HCT116 (cell line): Measurements from ENCODE around the gene TMEM94. TPM values are rescaled to one million over a fixed set of nuclear protein-coding genes. Genes with fewer than 3 reads are reported as not detected.

ENCODE experiments used
- ATAC-seq: fragments of 200-7000 bp; cut with Tn5 transposase; 2 replicates; pipeline ENCODE4 v1.9.1; 2020; ENCODE audit warnings: mild to moderate bottlenecking, moderate library complexity
- BruUV-seq: library from RNA; stranded (reverse); fragments of 400-500 nt; replicated peaks from 2 replicates; lab custom pipeline; 2021; lab: Mats Ljungman, UMichigan
- CTCF ChIA-PET: fragments of 300-600 bp; sonication (Branson Sonifier 250); formaldehyde crosslinking; loops from one replicate; lab custom pipeline; 2021; ENCODE audit warnings: antibody characterized with exemption; lab: Charles Lee
- POLR2A ChIA-PET: fragments of 300-600, 350-600 bp; sonication (Branson Sonifier 250); formaldehyde crosslinking; loops from one replicate; lab custom pipeline; 2021; ENCODE audit warnings: antibody characterized with exemption; lab: Charles Lee
- RAD21 ChIA-PET, 2 experiments: fragments of 300-600 bp; sonication (Branson Sonifier 250); formaldehyde crosslinking; loops; one replicate each; lab custom pipeline; 2023; ENCODE audit warnings: low total read pairs in 2 of 2; ENCODE audit not compliant: uncharacterized antibody in 2 of 2, unreplicated experiment in 2 of 2, low non-redundant PET in 1 of 2; lab: Charles Lee
- DNase-seq: peaks from one replicate; pipeline ENCODE4 v3.0.0-alpha.2; 2010; ENCODE audit warnings: low read depth, low spot score
- H2AFZ ChIP-seq: fragments of 200-600 bp; shearing (Covaris generic), sonication (generic); 2 replicates; pipeline ENCODE4 v1.6.1; 2017; ENCODE audit warnings: low read depth, mixed run types, mixed read lengths, antibody characterized with exemption, low read length; ENCODE audit not compliant: poor library complexity, severe bottlenecking
- H3K27ac ChIP-seq: 2 replicates; pipeline ENCODE4 v1.5.1; 2012; ENCODE audit warnings: low read depth, low read length
- H3K27me3 ChIP-seq: fragments of 200-600 bp; sonication (generic); 2 replicates; pipeline ENCODE4 v1.6.1; 2016; ENCODE audit warnings: mixed run types, low read length, mixed read lengths; ENCODE audit not compliant: insufficient read depth
- H3K36me3 ChIP-seq, 2 experiments: fragments of 200-500 bp in 1 of 2; fragments of 200-600 bp in 1 of 2; sonication (Bioruptor generic) in 1 of 2; sonication (generic) in 1 of 2; 2 replicates each; pipeline versions ENCODE4 v1.5.1 to v1.6.1; 2014 to 2016; ENCODE audit warnings: low read length in 2 of 2, inconsistent platforms in 1 of 2, mixed read lengths in 1 of 2, mixed run types in 1 of 2; ENCODE audit not compliant: insufficient read depth in 2 of 2, control insufficient read depth in 1 of 2
- H3K4me1 ChIP-seq, 2 experiments: fragments of 200-600 bp in 1 of 2; sonication (generic) in 1 of 2; 2 replicates each; pipeline versions ENCODE4 v1.5.1 to v1.6.1; 2012 to 2017; ENCODE audit warnings: low read length in 2 of 2, inconsistent platforms in 1 of 2, mild to moderate bottlenecking in 1 of 2, mixed read lengths in 1 of 2, mixed run types in 1 of 2, moderate library complexity in 1 of 2; ENCODE audit not compliant: insufficient read depth in 2 of 2, control insufficient read depth in 1 of 2
- H3K4me2 ChIP-seq: fragments of 200-600 bp; sonication (generic); 2 replicates; pipeline ENCODE4 v1.6.1; 2017; ENCODE audit warnings: mixed run types, low read length, mixed read lengths
- H3K4me3 ChIP-seq, 2 experiments: fragments of 200-600 bp in 1 of 2; sonication (generic) in 1 of 2; replicated peaks in 1 of 2; 2 replicates each; pipeline ENCODE4 v1.5.1; 2011 to 2016; ENCODE audit warnings: low read length in 2 of 2, control low read depth in 1 of 2, low read depth in 1 of 2, mild to moderate bottlenecking in 1 of 2, mixed read lengths in 1 of 2, mixed run types in 1 of 2
- H3K79me2 ChIP-seq: fragments of 200-600 bp; sonication (generic); 2 replicates; pipeline ENCODE4 v1.6.1; 2017; ENCODE audit warnings: mild to moderate bottlenecking, mixed run types, low read length, moderate library complexity, mixed read lengths; ENCODE audit not compliant: insufficient read depth
- H3K9ac ChIP-seq: fragments of 200-600 bp; sonication (generic); 2 replicates; pipeline ENCODE4 v1.6.1; 2016; ENCODE audit warnings: low read length, mixed read lengths
- H3K9me2 ChIP-seq: fragments of 200-600 bp; sonication (generic), shearing (Covaris generic); 2 replicates; pipeline ENCODE4 v1.6.1; 2017; ENCODE audit warnings: mixed run types, mild to moderate bottlenecking, moderate library complexity; ENCODE audit not compliant: insufficient read depth
- H3K9me3 ChIP-seq, 2 experiments: fragments of 200-500 bp in 1 of 2; fragments of 200-600 bp in 1 of 2; sonication (Bioruptor generic) in 1 of 2; sonication (generic) in 1 of 2; 2 replicates each; pipeline ENCODE4 v1.6.1; 2014 to 2017; ENCODE audit warnings: low read length in 2 of 2, mixed read lengths in 2 of 2, inconsistent platforms in 1 of 2, low read depth in 1 of 2, mild to moderate bottlenecking in 1 of 2, mixed run types in 1 of 2, moderate library complexity in 1 of 2; ENCODE audit not compliant: control insufficient read depth in 1 of 2, insufficient read depth in 1 of 2
- H4K20me1 ChIP-seq: fragments of 200-600 bp; sonication (generic), shearing (Covaris generic); 2 replicates; pipeline ENCODE4 v1.6.1; 2017; ENCODE audit warnings: mixed run types, mild to moderate bottlenecking, moderate library complexity; ENCODE audit not compliant: insufficient read depth
- CBX3 ChIP-seq: IDR thresholded peaks from 2 replicates; pipeline ENCODE4 v1.6.1; 2012; ENCODE audit warnings: low read depth
- ELF1 ChIP-seq: IDR thresholded peaks from 2 replicates; pipeline ENCODE4 v1.6.1; 2012; ENCODE audit warnings: low read depth, borderline replicate concordance
- EZH2 ChIP-seq: fragments of 200-600 bp; sonication (generic); IDR thresholded peaks from 2 replicates; pipeline ENCODE4 v1.6.1; 2017; ENCODE audit warnings: antibody characterized with exemption, mixed run types
- JUND ChIP-seq: IDR thresholded peaks from 2 replicates; pipeline ENCODE4 v1.6.1; 2012
- POLR2A ChIP-seq: IDR thresholded peaks from 2 replicates; pipeline ENCODE4 v1.7.0; 2011; ENCODE audit warnings: borderline replicate concordance; ENCODE audit not compliant: insufficient read depth, insufficient read length; ENCODE audit errors: extremely low read depth
- SP1 ChIP-seq: IDR thresholded peaks from 2 replicates; pipeline ENCODE4 v1.6.1; 2012; ENCODE audit warnings: low read depth
- SRF ChIP-seq: IDR thresholded peaks from 2 replicates; pipeline ENCODE4 v1.6.1; 2012; ENCODE audit warnings: low read depth
- TCF7L2 ChIP-seq: IDR thresholded peaks from 2 replicates; pipeline ENCODE4 v1.7.0; 2011; ENCODE audit warnings: borderline replicate concordance, inconsistent platforms; ENCODE audit not compliant: insufficient read depth, insufficient read length; ENCODE audit errors: extremely low read depth
- YY1 ChIP-seq: IDR thresholded peaks from 2 replicates; pipeline ENCODE4 v1.6.1; 2011; ENCODE audit warnings: low read length, low read depth, moderate library complexity, mild to moderate bottlenecking; ENCODE audit not compliant: insufficient replicate concordance; ENCODE audit errors: extremely low read depth
- intact Hi-C: fragments of 100-400 bp; cut with micrococcal nuclease; formaldehyde crosslinking; loops from 2 replicates; pipeline ENCODE4 v1.10.0; 2022
- total RNA-seq: library from RNA; stranded (reverse); gene quantifications from one replicate; pipeline ENCODE4 v1.2.1, GENCODE V29; 2021; ENCODE audit not compliant: unreplicated experiment
- TF ChIP-seq, protein P1 (sequence below): IDR thresholded peaks from 2 replicates; pipeline ENCODE4 v1.6.1; 2012
- TF ChIP-seq, protein P2 (sequence below), 3 experiments: fragments of 200-600 bp in 1 of 3; sonication (generic) in 1 of 3; IDR thresholded peaks in 2 of 3; conservative IDR thresholded peaks in 1 of 3; 2 replicates each; pipeline ENCODE4 v1.5.1; 2012 to 2017; ENCODE audit warnings: low read depth in 2 of 3, low read length in 2 of 3, antibody characterized with exemption in 1 of 3, borderline replicate concordance in 1 of 3, control low read depth in 1 of 3, mild to moderate bottlenecking in 1 of 3, mixed read lengths in 1 of 3, mixed run types in 1 of 3, moderate library complexity in 1 of 3; ENCODE audit not compliant: insufficient read depth in 1 of 3

Gene TMEM94
- total RNA-seq, 1 experiment from 2014 or later: 75.4 TPM

DNA sequence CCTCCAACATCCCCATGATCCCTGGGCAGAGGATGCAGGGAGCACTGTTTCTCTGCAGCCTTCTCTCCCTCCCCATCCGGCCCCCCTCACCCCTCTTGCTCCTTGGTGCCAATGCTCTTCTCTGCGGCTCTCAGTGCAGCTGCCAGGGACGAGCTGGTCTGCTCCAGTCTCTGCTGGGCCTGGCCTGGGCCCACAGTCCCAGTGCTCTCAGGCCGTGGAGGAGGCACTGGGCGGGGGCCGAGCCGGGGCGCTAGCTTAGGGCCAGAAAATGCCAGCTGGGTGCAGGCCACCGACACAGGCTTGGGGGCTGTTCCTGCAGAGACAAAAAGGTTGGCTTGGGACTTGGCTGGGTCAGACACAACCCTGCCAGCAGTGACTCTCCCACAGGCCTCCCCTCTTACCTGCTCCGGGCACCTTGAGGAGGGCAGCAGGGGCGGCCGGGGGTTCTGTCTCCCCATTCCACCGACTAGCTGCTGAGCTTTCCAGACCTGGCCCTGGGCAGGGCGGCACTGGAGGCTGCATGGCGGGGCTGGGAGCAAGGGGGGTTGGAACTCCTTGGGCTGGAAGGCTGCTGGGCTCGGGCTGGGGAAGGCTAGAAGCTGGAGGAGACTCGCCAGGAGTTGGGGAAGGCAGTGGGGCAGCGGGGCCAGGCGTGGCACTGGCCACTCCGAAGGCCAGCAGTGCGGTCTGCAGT lies 45.1 kb downstream of the TMEM94 start:
- Histone ChIP-seq H3K4me1 (no peaks in the 10 kb centered on the region), H4K20me1 (no peaks in the 10 kb centered on the region), H3K27ac (no peak overlapping the region; the same call in 1 of the 2 replicates), H3K4me2 (no peak overlapping the region), H3K27me3 (no peaks in the 10 kb centered on the region), H3K9me3 (no peaks in the 10 kb centered on the region), H3K9me2 (no peaks in the 10 kb centered on the region), H3K79me2 (no peaks in the 10 kb centered on the region), H3K9ac (no peak overlapping the region), H2AFZ (no peak overlapping the region), H3K36me3 (peaks cover 18 to 22% of the 10 kb centered on the region in 2 experiments; a peak in 3 of 4 replicates), H3K4me3 (no peak overlapping the region)
- POLR2A ChIA-PET: no interaction called here
- ATAC-seq: no peak
- RAD21 ChIA-PET: no interaction called here
- intact Hi-C loops: no loop called here
- BruUV-seq: no TSS peak
- TF ChIP-seq YY1 (no peak), SP1 (no peak), ELF1 (no peak), POLR2A (no peak), SRF (no peak), JUND (no peak), EZH2 (no peak), TCF7L2 (no peak), CBX3 (no peak)
- TF ChIP-seq, protein P1, sequence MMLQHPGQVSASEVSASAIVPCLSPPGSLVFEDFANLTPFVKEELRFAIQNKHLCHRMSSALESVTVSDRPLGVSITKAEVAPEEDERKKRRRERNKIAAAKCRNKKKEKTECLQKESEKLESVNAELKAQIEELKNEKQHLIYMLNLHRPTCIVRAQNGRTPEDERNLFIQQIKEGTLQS: no peak
- TF ChIP-seq, protein P2, sequence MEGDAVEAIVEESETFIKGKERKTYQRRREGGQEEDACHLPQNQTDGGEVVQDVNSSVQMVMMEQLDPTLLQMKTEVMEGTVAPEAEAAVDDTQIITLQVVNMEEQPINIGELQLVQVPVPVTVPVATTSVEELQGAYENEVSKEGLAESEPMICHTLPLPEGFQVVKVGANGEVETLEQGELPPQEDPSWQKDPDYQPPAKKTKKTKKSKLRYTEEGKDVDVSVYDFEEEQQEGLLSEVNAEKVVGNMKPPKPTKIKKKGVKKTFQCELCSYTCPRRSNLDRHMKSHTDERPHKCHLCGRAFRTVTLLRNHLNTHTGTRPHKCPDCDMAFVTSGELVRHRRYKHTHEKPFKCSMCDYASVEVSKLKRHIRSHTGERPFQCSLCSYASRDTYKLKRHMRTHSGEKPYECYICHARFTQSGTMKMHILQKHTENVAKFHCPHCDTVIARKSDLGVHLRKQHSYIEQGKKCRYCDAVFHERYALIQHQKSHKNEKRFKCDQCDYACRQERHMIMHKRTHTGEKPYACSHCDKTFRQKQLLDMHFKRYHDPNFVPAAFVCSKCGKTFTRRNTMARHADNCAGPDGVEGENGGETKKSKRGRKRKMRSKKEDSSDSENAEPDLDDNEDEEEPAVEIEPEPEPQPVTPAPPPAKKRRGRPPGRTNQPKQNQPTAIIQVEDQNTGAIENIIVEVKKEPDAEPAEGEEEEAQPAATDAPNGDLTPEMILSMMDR (IDR thresholded peaks at IDR 0.05 in 2 of 3, conservative IDR thresholded peaks at IDR 0.05 in 1 of 3; ENCODE audit: borderline replicate concordance in 1 of 3, insufficient read depth in 1 of 3, low read depth in 2 of 3, low read length in 2 of 3): no peak
- CTCF ChIA-PET: no interaction called here
- no peak for DNase-seq
